DND-41 (cell line): ENCODE data around the gene FOXN3.

Experiments
- EZH2 ChIP-seq: IDR thresholded peaks from 3 replicates; pipeline ENCODE4 v1.6.1; 2012; ENCODE audit warnings: borderline replicate concordance, low read depth, mild to moderate bottlenecking, moderate library complexity, low read length, inconsistent platforms; ENCODE audit not compliant: severe bottlenecking
- TF ChIP-seq, protein P1 (sequence below): IDR thresholded peaks from 2 replicates; pipeline ENCODE4 v1.5.1; 2012; ENCODE audit warnings: borderline replicate concordance, low read length, moderate library complexity, mild to moderate bottlenecking; ENCODE audit not compliant: poor library complexity, severe bottlenecking; ENCODE audit errors: extremely low read depth

DNA sequence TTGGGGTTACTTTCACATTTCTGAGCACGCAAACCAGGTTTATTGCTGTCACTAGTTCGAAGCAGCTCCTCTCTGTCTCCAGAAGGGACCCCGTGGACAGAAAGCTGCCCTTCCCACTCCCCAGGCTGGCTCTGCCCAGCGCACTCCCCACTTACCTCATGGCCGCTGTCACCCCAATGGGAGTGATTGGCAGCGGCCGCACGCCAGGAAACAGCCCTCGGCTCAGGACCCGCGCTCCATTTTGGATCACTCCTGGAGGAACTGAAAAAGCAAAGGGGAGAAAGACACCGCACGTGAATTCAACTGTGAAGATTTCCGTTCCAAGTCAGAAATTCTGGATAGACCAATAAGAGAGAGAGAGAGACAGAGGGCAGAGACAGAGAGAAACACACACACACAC is 236.5 kb downstream of the FOXN3 start:
- TF ChIP-seq, protein P1, sequence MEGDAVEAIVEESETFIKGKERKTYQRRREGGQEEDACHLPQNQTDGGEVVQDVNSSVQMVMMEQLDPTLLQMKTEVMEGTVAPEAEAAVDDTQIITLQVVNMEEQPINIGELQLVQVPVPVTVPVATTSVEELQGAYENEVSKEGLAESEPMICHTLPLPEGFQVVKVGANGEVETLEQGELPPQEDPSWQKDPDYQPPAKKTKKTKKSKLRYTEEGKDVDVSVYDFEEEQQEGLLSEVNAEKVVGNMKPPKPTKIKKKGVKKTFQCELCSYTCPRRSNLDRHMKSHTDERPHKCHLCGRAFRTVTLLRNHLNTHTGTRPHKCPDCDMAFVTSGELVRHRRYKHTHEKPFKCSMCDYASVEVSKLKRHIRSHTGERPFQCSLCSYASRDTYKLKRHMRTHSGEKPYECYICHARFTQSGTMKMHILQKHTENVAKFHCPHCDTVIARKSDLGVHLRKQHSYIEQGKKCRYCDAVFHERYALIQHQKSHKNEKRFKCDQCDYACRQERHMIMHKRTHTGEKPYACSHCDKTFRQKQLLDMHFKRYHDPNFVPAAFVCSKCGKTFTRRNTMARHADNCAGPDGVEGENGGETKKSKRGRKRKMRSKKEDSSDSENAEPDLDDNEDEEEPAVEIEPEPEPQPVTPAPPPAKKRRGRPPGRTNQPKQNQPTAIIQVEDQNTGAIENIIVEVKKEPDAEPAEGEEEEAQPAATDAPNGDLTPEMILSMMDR = no peak
- TF ChIP-seq EZH2 = no peak
